HuH-7 (cell line): ENCODE measurements around the gene PHTF2.

ENCODE experiments used
- DNase-seq: peaks from one replicate; pipeline ENCODE4 v3.0.0; 2011; ENCODE audit warnings: low spot score

PHTF2 gene

GRCh38 chr7:77933394-77933793 lies 134.8 kb downstream of the PHTF2 start:
- no peak for DNase-seq

- no peak for DNase-seq
Measured at GRCh38 chr7:77935652-77936348, 137.2 kb downstream of the PHTF2 start.

DNA sequence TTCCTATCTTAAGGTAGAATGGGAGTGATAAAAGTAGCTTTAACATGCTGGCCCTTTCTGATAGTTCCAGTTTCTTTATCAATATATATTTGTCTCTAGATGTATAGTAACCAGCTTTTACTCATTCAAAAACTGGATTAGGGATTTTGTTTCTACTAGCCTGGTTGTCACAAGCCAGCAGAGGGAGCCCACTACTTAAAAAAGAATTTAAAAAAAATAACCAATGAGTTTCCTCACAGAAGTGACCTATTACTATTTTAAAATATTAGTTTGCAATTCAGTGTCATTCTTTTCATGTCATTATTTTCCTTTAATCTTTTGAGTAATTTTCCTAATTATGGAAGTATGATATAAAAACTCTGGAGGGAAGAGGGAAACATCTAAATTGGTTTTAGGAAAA lies 142.1 kb downstream of the PHTF2 start:
- DNase-seq: peak; percentile 8

GRCh38 chr7:77942431-77942830 lies 143.9 kb downstream of the PHTF2 start:
- no peak for DNase-seq

- no peak for DNase-seq
Measured at GRCh38 chr7:77944183-77945182, 145.9 kb downstream of the PHTF2 start.

DNA sequence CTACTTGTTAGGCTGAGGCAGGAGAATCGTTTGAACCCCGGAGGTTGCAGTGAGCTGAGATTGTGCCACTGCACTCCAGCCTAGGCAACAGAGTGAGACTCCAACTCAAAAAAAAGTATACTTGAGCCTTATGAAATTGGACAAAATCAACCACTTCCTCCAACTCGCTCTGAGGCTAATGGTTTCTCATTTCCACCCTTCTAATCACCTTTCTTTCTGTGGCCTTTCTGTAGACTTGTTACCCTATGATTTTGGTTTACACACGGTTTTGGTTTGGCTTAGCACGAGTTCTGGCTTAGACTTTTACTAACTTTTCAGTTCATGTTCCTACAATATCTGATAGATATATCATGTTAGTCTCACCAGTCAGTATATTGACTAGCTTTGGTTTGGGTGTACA lies 152.0 kb downstream of the PHTF2 start:
- DNase-seq: no peak

GRCh38 chr7:77954773-77955555 lies 156.4 kb downstream of the PHTF2 start:
- no peak for DNase-seq

- no peak for DNase-seq
Measured at GRCh38 chr7:77958436-77958835, 159.9 kb downstream of the PHTF2 start.

DNA sequence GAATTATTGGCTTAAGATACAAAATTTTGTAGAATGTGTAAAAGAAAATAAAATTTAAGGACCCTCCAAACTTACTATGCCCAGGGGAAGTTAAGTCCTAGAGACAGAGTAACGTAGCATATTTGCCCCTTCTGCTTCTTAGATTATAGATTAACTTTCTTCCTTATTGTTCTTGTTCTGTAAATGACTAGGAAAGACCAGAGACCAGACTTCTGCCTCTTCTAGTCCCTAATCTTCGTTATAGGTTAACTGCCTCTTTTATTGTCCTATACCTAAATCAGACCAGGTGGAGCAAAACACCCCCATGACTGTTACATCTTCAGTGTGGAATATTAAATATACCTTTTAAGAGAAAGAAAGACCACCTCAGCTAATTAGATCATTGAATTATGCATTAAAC lies 160.5 kb downstream of the PHTF2 start:
- DNase-seq: no peak

DNA sequence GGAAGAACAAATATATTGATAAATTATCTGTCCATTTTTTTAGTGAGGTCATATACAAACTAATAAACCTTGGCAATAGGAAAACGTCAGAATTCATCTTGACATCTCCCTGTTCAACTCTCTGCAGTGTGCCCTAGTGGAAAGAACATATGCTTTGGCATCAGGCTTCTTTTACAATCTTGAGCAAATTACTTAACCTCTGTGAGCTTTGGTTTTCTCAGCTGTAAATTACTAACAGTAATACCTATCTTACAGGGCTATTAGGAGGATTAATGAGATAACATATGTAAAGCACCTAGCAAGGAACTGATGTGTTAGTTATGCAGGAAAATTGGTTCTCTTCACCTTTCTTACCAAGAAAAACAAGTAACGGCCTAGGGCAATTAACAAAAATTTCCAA lies 161.8 kb downstream of the PHTF2 start:
- no peak for DNase-seq

DNA sequence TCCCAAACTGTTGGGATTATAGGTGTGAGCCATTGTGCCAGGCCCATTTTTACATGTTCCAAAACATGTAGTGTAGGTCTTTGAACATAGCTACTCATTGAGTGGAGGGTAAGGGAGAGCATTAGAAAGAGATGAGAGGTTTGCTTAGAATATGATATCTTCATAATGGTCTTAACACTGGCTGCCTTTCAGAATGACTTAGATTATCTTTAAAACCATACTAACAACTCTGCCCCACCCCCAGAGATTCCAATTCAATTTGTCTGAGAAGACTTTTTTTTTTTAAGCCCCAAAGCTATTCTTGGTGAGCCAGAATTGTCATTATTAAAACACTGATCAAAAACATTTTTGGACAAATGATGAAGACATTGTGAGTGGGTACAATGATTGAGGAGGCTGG lies 168.9 kb downstream of the PHTF2 start:
- no peak for DNase-seq

DNA sequence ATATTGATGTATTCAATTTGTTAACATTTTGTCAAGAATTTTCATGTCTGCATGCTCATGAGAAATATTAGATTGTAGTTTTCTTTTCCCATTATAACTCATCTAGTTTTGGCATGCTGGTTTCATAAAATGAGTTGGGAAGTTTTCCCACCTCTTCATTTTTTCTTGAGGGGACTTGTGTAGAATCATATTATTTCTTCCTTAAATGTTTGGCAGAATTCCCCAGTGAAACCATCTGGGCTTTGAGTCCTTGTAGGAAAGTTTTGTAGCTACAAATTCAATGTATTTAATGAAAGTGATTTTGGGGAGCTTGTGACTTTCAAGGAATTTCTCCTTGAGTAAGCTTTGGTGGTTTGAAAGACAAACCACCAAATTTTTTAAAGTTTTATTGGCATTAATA lies 173.2 kb downstream of the PHTF2 start:
- no peak for DNase-seq

DNA sequence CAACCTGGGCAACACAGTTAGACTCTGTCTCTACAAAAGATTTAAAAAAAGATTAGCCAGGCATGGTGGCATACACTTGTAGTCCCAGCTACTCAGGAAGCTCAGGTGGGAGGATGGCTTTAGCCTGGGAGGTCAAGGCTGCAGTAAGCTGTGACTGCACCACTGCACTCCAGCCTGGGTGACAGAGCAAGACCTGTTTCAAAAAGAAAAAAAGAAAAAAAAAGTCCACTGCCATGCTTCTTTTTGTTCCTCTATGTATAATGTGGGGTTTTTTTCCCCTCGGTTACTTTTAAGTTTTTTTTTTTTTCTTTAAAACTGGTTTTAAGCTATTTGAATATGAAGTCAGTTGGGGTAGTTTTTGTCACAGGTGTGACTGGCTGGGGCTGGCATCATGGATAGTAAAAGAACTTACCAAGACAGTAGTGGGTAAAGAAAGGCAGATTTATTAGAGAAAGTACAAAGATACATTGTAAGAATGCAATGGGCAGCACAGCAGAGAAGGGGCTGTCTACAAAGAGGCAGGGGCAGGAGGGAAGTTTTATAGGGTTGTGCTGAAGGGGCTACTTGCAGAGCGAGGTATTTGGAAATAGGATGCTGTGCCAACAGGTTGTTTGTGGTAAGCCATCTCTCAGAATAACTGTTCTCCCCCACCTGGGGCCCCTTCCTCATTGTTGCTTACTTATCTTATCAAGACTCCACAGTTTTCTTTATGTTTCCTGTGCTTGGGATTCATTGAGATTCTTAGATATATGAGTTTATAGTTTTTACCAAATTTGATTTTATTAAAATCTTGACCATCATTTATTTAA lies 177.3 kb downstream of the PHTF2 start:
- no peak for DNase-seq

DNA sequence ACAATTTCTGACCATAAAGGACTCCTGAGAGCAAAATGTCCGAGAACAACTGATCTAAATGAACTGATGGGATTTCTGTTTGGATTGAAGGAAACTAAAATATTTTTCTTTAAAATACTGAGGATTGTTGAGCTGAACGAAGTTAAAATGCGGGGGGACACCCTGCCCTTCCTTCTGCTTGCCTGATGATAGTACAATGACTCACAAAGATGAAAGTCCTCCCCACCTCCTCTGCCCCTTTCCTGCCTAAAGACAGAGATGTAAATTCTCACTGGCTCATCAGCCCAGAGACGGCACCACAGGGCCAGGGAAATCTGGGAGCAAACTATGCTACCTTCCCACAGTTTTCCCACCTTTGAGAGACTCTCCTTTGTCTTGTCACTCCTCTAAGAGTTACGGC lies 180.6 kb downstream of the PHTF2 start:
- DNase-seq: no peak

DNA sequence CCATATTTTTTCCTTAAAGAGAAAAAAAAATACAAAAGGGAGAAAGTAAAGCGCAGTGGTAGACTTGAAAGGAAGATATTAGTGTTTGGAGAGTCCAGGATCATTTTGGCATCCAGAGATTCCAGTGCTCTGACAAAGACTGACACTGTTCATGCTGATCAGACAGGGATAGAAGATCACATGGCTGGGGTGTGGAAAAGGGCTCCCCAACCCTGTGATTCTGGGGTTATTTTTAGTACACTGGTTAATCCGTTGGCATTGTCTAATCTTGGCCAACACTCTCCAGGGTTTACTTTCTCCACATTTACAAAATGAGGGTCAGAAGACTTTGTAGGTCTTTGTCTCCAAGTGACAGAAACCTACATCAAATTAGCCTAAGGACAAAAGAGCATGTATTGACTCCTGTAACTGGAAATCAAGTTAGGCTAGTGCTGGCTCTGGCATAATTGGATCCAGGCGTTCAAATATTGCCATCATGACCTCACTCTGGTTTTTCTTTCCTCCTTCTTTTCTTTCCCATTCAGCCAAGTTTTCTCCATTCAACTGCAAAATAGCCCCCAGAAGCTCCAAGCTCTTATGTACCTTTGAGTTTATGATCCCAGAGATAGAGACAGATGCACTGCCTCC lies 181.6 kb downstream of the PHTF2 start:
- DNase-seq: no peak

- DNase-seq: no peak
Measured at GRCh38 chr7:77982926-77983550, 184.5 kb downstream of the PHTF2 start.

- no peak for DNase-seq
Measured at GRCh38 chr7:77983973-77984372, 185.4 kb downstream of the PHTF2 start.

DNA sequence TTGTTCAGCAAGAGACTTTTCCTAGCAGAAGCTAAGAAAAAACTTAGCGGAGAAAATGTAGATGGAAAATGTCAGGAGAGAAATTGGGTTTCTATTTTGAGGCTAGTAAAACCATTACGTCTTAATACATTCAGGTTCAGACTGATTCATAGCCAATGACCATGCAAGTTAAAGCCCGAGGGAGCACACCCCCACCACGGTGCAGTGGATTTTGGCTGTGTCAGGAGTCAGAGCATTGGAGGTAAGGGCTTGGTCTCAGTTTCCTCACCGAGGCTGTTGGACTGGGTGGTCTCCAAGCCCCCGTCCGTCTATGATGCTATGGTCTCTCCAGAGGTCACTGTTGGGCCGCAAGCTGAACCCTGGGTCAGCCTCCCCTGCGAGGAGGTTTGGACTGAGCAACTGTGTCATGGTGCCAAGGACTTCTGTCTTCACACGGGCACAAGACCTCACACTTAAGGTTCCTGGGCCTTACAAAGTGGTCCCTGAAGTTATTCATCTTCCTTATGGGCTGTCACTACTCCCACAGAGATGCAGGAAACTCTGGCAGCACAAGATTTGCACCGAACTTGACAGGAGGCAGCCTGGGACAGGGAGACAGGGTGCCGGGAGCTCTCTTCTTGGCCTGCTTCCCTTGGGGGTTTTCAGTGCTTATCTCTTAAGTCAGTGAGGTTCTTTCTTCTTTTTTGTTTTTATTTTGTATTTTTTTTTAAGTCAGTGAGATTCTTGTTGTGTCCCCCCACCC lies 186.8 kb downstream of the PHTF2 start:
- DNase-seq: no peak

DNA sequence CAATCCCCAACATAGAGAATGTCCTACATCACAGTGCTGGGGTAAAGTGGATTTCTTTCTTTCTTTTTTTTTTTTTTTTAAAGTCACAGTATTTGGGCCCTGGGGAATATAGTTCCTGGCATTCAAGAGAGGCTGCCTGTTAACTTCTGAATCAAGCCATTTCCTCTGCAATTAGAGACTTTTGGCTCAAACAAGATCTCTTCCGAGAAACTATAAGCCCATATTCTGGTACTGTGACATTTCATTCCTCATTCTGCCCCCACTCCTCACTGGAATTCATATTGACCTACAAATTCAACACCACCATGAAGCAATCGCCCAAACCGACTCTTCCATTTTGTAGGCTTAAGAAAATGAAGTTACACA lies 187.4 kb downstream of the PHTF2 start:
- no peak for DNase-seq

GRCh38 chr7:77989981-77990566 lies 191.5 kb downstream of the PHTF2 start:
- DNase-seq: no peak
